Measurements from ENCODE around the gene ZNF124.
"Not testable (repeated sequence)": the region's sequence is repeated elsewhere in the genome, so short reads cannot be mapped to it uniquely, and the experiment has no call there.

The ZNF124 gene

GRCh38 chr1:247146671-247147070 lies 25.1 kb downstream of the ZNF124 start:
- no peak overlapping the region for H3K4me3 ChIP-seq (replicated peaks; ENCODE audit: low read depth, low read length)
- DNase-seq (ENCODE audit: extremely low read depth, low read depth), result no peak
- peak; percentile 10 for TF ChIP-seq CTCF (IDR thresholded peaks at IDR 0.05; ENCODE audit: low read depth, low read length, missing control alignments)

GRCh38 chr1:247145279-247145678 lies 26.5 kb downstream of the ZNF124 start:
- no peak for TF ChIP-seq CTCF (IDR thresholded peaks at IDR 0.05; ENCODE audit: low read depth, low read length, missing control alignments)
- H3K4me3 ChIP-seq (replicated peaks; ENCODE audit: low read depth, low read length), result no peak overlapping the region
- no peak for DNase-seq (ENCODE audit: extremely low read depth, low read depth)

GRCh38 chr1:247139557-247139956 lies 32.3 kb downstream of the ZNF124 start:
- DNase-seq (ENCODE audit: extremely low read depth, low read depth); H3K4me3 ChIP-seq (replicated peaks; ENCODE audit: low read depth, low read length): not testable (repeated sequence)

- no peak overlapping the region for H3K4me3 ChIP-seq (replicated peaks; ENCODE audit: low read depth, low read length)
- DNase-seq (ENCODE audit: extremely low read depth, low read depth), result no peak
- no peak for TF ChIP-seq CTCF (IDR thresholded peaks at IDR 0.05; ENCODE audit: low read depth, low read length, missing control alignments)
These were observed 40.6 kb downstream of the ZNF124 start for GRCh38 chr1:247131236-247131635.

GRCh38 chr1:247127519-247128282 lies 44.1 kb downstream of the ZNF124 start:
- not testable (repeated sequence) for DNase-seq (ENCODE audit: extremely low read depth, low read depth)
- peak overlapping the region; percentile 36 for H3K4me3 ChIP-seq (replicated peaks; ENCODE audit: low read depth, low read length)

GRCh38 chr1:247126601-247127000 lies 45.2 kb downstream of the ZNF124 start:
- not testable (repeated sequence) for DNase-seq (ENCODE audit: extremely low read depth, low read depth); H3K4me3 ChIP-seq (replicated peaks; ENCODE audit: low read depth, low read length)

- DNase-seq (ENCODE audit: extremely low read depth, low read depth); H3K4me3 ChIP-seq (replicated peaks; ENCODE audit: low read depth, low read length): not testable (repeated sequence)
These were observed 45.7 kb downstream of the ZNF124 start for GRCh38 chr1:247126166-247126565.

- no peak for DNase-seq (ENCODE audit: extremely low read depth, low read depth)
- H3K4me3 ChIP-seq (replicated peaks; ENCODE audit: low read depth, low read length), result no peak overlapping the region
- TF ChIP-seq CTCF (IDR thresholded peaks at IDR 0.05; ENCODE audit: low read depth, low read length, missing control alignments), result no peak
These were observed 50.4 kb downstream of the ZNF124 start for GRCh38 chr1:247121382-247121781.

- DNase-seq (ENCODE audit: extremely low read depth, low read depth); H3K4me3 ChIP-seq (replicated peaks; ENCODE audit: low read depth, low read length): not testable (repeated sequence)
These were observed 51.5 kb downstream of the ZNF124 start for GRCh38 chr1:247120408-247120668.
